Right kidney (tissue), 9 donors: ENCODE results near the gene MRPL48.
A peak's percentile ranks its signal among the peaks of the same experiment; 100 is the strongest.
"Not testable (repeated sequence)": the region's sequence is repeated elsewhere in the genome, so short reads cannot be mapped to it uniquely, and the experiment has no call there.

Experiments
- DNase-seq: peaks from one replicate; pipeline ENCODE4 v3.0.0-alpha.2; 2016
- long read RNA-seq, 8 donors: transcript quantifications; one replicate each; lab custom pipeline, GENCODE V29; 2026

MRPL48 gene
- long read RNA-seq, donor 1, transcript MRPL48-201 (8 exons, 1,536 nt) = major isoform, 35 of 42 reads
- long read RNA-seq, donor 1, partial matches to known transcripts = 0 of 42 reads
- long read RNA-seq, donor 1, other reads (novel, unspliced or antisense) = 0 of 42 reads
- long read RNA-seq, donor 2, transcript MRPL48-201 (8 exons, 1,536 nt) = major isoform, 15 of 17 reads
- long read RNA-seq, donor 2, partial matches to known transcripts = 0 of 17 reads
- long read RNA-seq, donor 2, other reads (novel, unspliced or antisense) = 0 of 17 reads
- long read RNA-seq, donor 3, transcript MRPL48-201 (8 exons, 1,536 nt) = major isoform, 8 of 62 reads
- long read RNA-seq, donor 3, partial matches to known transcripts = 53 of 62 reads
- long read RNA-seq, donor 3, other reads (novel, unspliced or antisense) = 0 of 62 reads
- long read RNA-seq, donor 4, transcript MRPL48-201 (8 exons, 1,536 nt) = major isoform, 12 of 21 reads
- long read RNA-seq, donor 4, partial matches to known transcripts = 6 of 21 reads
- long read RNA-seq, donor 4, other reads (novel, unspliced or antisense) = 0 of 21 reads
- long read RNA-seq, donor 5, transcript MRPL48-201 (8 exons, 1,536 nt) = major isoform, 24 of 28 reads
- long read RNA-seq, donor 5, partial matches to known transcripts = 0 of 28 reads
- long read RNA-seq, donor 5, other reads (novel, unspliced or antisense) = 0 of 28 reads
- long read RNA-seq, donor 6, transcript MRPL48-201 (8 exons, 1,536 nt) = major isoform, 21 of 28 reads
- long read RNA-seq, donor 6, partial matches to known transcripts = 5 of 28 reads
- long read RNA-seq, donor 6, other reads (novel, unspliced or antisense) = 0 of 28 reads
- long read RNA-seq, donor 7, transcript MRPL48-201 (8 exons, 1,536 nt) = major isoform, 26 of 27 reads
- long read RNA-seq, donor 7, partial matches to known transcripts = 0 of 27 reads
- long read RNA-seq, donor 7, other reads (novel, unspliced or antisense) = 0 of 27 reads
- long read RNA-seq, donor 8, transcript MRPL48-201 (8 exons, 1,536 nt) = major isoform, 17 of 22 reads
- long read RNA-seq, donor 8, partial matches to known transcripts = 0 of 22 reads
- long read RNA-seq, donor 8, other reads (novel, unspliced or antisense) = 0 of 22 reads

GRCh38 chr11:73787643-73788558 is at the start of gene MRPL48:
Gene MRPL48, plus strand, starts transcription at chr11:73787874. Its CDS starts 98 bp downstream, at chr11:73787972.
- peak; percentile 98 for DNase-seq

GRCh38 chr11:73743045-73743444 is 44.6 kb upstream of the MRPL48 start:
- no peak for DNase-seq

DNA sequence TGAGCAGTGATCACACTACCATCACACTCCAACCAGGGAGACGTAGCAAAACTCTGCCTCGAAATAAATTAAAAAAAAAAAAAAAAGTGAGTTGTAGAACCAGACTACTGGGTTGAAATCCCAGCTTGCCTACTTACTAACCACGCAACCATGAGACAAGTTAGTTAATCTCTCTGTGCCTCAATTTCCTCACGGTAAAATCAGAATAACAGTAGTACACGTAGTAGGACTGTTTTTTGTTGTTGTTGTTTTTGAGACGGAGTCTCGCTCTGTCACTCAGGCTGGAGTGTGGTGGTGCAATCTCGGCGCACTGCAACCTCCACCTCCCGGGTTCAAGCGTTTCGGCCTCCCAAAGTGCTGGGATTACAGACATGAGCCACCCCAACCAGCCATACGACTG is 41.0 kb upstream of the MRPL48 start:
- no peak for DNase-seq

DNA sequence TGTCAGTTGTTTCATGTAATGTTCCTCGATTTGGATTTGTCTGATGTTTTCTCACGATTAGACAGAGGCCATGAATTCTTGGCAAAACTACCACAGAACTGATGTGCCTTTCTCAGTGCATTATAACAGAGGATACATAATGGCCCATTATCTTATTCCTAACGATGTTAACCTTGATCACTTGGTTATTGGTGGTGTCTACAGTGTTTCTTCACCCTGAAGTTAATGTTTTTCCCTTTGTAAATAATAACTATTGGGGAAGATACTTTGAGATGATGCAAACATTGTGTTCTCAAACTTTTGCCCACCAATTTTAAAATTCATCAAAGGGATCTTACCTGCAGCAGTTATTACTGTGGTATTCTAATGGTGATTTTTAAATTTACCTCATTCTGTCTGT is 39.9 kb upstream of the MRPL48 start:
- no peak for DNase-seq

GRCh38 chr11:73748300-73748699 is 39.4 kb upstream of the MRPL48 start:
- DNase-seq = no peak

- no peak for DNase-seq
These were observed 38.6 kb upstream of the MRPL48 start for GRCh38 chr11:73749118-73749517.

DNA sequence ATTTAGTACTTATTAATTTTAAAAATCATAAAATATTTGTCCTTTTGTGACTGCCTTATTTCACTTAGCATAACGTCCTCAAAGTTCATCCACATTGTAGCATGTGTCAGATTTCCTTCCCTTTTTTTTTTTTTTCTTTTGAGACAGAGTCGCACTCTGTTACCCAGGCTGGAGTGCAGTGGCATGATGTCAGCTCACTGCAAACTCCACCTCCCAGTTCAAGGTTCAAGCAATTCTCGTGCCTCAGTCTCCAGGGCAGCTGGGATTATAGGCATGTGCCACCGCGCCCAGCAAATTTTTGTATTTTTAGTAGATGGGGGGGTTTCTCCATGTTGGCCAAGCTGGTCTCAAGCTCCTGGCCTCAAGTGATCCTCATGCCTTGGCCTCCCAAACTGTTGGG is 37.4 kb upstream of the MRPL48 start:
- no peak for DNase-seq

GRCh38 chr11:73750862-73751261 is 36.8 kb upstream of the MRPL48 start:
- DNase-seq = not testable (repeated sequence)

- DNase-seq = no peak
These were observed 35.3 kb upstream of the MRPL48 start for GRCh38 chr11:73752216-73752867.

- no peak for DNase-seq
These were observed 34.8 kb upstream of the MRPL48 start for GRCh38 chr11:73752903-73753302.

- no peak for DNase-seq
These were observed 33.7 kb upstream of the MRPL48 start for GRCh38 chr11:73753938-73754337.

DNA sequence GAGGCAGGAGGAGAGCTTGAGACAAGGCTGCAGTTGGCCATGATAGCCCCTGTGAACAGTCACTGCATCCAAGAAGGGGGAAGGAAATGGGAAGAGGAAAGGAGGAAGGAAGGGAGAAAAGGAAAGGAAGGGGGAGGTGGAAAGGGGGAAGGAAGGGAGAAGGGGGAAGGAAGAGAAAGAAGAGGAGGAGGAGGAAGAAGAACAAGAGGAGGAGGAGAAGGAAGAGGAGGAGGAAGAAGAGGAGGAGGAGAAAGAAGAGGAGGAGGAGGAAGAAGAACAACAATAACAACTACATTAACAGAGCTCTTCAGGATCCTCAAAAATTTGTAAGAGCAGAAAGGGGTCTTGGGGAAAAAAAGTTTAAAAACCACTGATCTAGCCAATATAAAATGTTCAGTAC is 32.0 kb upstream of the MRPL48 start:
- no peak for DNase-seq

GRCh38 chr11:73757598-73757997 is 30.1 kb upstream of the MRPL48 start:
- DNase-seq = no peak

- no peak for DNase-seq
These were observed 29.2 kb upstream of the MRPL48 start for GRCh38 chr11:73758451-73758850.

DNA sequence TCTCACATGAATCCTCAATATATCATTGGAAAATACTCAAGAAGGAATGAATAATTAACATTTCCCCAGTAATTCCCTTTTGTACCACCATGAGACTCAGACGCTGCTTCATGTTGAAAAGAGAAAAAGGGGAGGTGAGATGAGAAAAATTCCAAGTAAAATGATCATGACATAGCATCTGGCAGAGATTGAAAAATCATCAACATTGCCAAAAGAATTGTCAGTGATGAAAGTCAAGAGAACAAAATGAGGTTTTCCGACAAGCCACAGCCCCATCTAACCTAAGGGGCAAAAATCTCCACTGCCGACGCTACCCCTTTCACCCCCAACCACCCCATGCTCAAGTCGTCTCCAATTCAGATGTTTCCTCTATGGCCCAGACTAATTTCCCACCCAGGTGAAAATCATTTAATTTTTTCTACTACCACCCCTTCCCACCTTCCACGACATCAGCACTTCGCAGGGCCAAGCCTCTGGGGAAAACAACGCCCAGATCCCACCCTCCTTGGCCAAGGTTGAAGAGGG is 28.0 kb upstream of the MRPL48 start:
- DNase-seq = no peak

GRCh38 chr11:73760135-73760678 is 27.5 kb upstream of the MRPL48 start:
- peak; percentile 87 for DNase-seq

- peak; percentile 92 for DNase-seq
These were observed 26.8 kb upstream of the MRPL48 start, which contains the start of gene RAB6A for GRCh38 chr11:73760679-73761402. Gene RAB6A, minus strand, starts transcription at chr11:73761074. Its CDS starts 439 bp downstream, at chr11:73760635.

DNA sequence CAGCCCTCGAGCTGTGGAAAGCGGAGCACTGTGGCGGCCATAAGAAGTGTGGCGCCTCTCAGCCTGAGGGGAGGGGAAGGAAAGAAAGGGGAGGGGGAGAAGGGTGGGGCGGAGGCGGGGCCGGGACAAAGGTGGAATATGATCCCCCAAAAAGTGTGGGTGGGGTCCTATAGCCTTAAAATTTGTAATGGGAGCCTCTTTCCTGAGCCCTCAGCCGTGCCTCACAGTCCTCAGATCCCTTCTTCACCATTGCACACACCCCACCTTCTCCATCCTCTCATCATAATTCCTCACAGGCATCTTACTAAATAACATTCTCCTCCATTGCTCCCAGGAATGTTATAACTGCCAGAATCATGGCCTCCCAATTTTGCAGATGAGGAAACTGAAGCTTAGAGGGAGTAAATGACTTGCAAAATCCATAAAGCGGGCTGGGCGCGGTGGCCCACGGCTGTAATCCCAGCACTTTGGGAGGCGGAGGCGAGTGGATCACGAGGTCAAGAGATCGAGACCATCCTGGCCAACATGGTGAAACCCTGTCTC is 26.2 kb upstream of the MRPL48 start:
- no peak for DNase-seq

GRCh38 chr11:73762732-73763131 is 24.9 kb upstream of the MRPL48 start:
- no peak for DNase-seq
